ENCODE results near the gene DCST2.

DNA sequence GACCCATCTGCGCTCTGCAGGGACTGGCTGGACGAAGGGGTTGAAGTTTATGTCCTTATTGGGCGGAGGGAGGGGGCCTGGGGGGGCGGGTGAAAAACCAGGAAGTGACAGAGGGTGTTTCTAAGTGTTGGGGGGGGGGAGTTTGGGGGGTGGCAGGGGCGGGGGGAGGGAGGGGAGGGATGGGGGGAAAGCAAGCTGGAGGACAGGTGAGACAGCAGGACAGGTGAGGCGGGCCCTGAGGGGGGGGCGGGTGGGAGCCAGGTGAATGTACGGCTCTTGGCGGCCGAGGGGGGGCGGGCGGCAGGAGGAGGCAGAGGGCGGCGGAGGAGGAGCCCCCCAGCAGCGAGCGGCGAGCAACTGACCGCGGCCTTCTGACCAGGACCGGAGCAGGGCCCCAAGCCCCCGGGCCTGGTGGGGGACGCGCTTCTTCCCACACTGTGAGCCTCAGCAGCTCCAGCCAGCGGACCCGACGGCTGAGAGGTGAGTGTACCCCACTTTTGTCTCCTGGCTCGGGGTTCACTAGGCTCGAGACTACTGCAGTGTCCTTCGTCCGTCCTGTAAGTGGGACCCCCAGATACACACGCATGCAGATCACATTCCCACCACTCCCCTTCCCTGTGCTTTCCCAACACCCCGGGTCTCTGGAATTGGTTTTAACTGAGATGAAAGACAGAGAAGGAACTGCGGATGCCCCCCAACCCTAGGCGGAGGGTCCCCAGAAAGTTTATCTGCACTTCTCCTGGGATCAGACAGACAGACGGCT is 30.9 kb downstream of the DCST2 start, which contains the start of gene ZBTB7B:
- TF ChIP-seq RBBP5 (IDR thresholded peaks at IDR 0.05; ENCODE audit: borderline replicate concordance, low read depth, low read length) (no peak), EZH2 (IDR thresholded peaks at IDR 0.05; ENCODE audit: low read depth, low read length, severe bottlenecking) (no peak), POLR2A (IDR thresholded peaks at IDR 0.05; ENCODE audit: control extremely low read depth in 1 of 2, low read depth in 2 of 2, low read length in 2 of 2) (no peak)
- TF ChIP-seq, protein P1, sequence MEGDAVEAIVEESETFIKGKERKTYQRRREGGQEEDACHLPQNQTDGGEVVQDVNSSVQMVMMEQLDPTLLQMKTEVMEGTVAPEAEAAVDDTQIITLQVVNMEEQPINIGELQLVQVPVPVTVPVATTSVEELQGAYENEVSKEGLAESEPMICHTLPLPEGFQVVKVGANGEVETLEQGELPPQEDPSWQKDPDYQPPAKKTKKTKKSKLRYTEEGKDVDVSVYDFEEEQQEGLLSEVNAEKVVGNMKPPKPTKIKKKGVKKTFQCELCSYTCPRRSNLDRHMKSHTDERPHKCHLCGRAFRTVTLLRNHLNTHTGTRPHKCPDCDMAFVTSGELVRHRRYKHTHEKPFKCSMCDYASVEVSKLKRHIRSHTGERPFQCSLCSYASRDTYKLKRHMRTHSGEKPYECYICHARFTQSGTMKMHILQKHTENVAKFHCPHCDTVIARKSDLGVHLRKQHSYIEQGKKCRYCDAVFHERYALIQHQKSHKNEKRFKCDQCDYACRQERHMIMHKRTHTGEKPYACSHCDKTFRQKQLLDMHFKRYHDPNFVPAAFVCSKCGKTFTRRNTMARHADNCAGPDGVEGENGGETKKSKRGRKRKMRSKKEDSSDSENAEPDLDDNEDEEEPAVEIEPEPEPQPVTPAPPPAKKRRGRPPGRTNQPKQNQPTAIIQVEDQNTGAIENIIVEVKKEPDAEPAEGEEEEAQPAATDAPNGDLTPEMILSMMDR (IDR thresholded peaks at IDR 0.05; ENCODE audit: control extremely low read depth in 1 of 3, insufficient read depth in 1 of 3, low read depth in 1 of 3, low read length in 3 of 3) = no peak

Data from H1 (cell line).